NOMO-1 treated with dmso at 0.1 percent for 144 hours (cell line): ENCODE results near the gene LAMP1.
"Not testable (repeated sequence)": the region's sequence is repeated elsewhere in the genome, so short reads cannot be mapped to it uniquely, and the experiment has no call there.

ENCODE experiments used
- DNase-seq: peaks from one replicate; lab custom pipeline; 2025; ENCODE audit not compliant: unreplicated experiment; lab: John Stamatoyannopoulos, UW

LAMP1 gene

GRCh38 chr13:113354831-113355610 is 58.0 kb downstream of the LAMP1 start:
- DNase-seq, result no peak

GRCh38 chr13:113355621-113356020 is 58.6 kb downstream of the LAMP1 start:
- no peak for DNase-seq

GRCh38 chr13:113356596-113356995 is 59.6 kb downstream of the LAMP1 start:
- DNase-seq, result no peak

GRCh38 chr13:113357529-113357928 is 60.5 kb downstream of the LAMP1 start:
- DNase-seq, result no peak

- DNase-seq, result no peak
Observed at GRCh38 chr13:113358653-113359190, 61.7 kb downstream of the LAMP1 start.

- no peak for DNase-seq
Observed at GRCh38 chr13:113359571-113359970, 62.5 kb downstream of the LAMP1 start.

- no peak for DNase-seq
Observed at GRCh38 chr13:113360446-113360845, 63.4 kb downstream of the LAMP1 start.

GRCh38 chr13:113361406-113361805 is 64.4 kb downstream of the LAMP1 start:
- DNase-seq, result no peak

- DNase-seq, result no peak
Observed at GRCh38 chr13:113364311-113364889, 67.4 kb downstream of the LAMP1 start.

- DNase-seq, result no peak
Observed at GRCh38 chr13:113364901-113365582, 68.0 kb downstream of the LAMP1 start.

- DNase-seq, result no peak
Observed at GRCh38 chr13:113365583-113365970, 68.5 kb downstream of the LAMP1 start.

- DNase-seq, result no peak
Observed at GRCh38 chr13:113365971-113366588, 69.0 kb downstream of the LAMP1 start.

- no peak for DNase-seq
Observed at GRCh38 chr13:113367020-113367560, 70.1 kb downstream of the LAMP1 start.

- DNase-seq, result no peak
Observed at GRCh38 chr13:113367771-113368170, 70.7 kb downstream of the LAMP1 start.

- DNase-seq, result not testable (repeated sequence)
Observed at GRCh38 chr13:113368353-113368752, 71.3 kb downstream of the LAMP1 start.

GRCh38 chr13:113369189-113369588 is 72.2 kb downstream of the LAMP1 start:
- no peak for DNase-seq

- no peak for DNase-seq
Observed at GRCh38 chr13:113369881-113370280, 72.8 kb downstream of the LAMP1 start.

- DNase-seq, result no peak
Observed at GRCh38 chr13:113371061-113371460, 74.0 kb downstream of the LAMP1 start.

GRCh38 chr13:113371701-113372100 is 74.7 kb downstream of the LAMP1 start:
- not testable (repeated sequence) for DNase-seq
